Stimulated activated CD4-positive, alpha-beta T cell treated with anti-CD3 and anti-CD28 coated beads, Interleukin-12 subunit alpha, Interleukin-12 subunit beta, amount 100 ng/mL, for 4 hours (primary cell): ENCODE data around the gene LCN2.

Experiments
- DNase-seq: peaks from one replicate; pipeline ENCODE4 v3.0.0-alpha.2; 2020

Gene LCN2

DNA sequence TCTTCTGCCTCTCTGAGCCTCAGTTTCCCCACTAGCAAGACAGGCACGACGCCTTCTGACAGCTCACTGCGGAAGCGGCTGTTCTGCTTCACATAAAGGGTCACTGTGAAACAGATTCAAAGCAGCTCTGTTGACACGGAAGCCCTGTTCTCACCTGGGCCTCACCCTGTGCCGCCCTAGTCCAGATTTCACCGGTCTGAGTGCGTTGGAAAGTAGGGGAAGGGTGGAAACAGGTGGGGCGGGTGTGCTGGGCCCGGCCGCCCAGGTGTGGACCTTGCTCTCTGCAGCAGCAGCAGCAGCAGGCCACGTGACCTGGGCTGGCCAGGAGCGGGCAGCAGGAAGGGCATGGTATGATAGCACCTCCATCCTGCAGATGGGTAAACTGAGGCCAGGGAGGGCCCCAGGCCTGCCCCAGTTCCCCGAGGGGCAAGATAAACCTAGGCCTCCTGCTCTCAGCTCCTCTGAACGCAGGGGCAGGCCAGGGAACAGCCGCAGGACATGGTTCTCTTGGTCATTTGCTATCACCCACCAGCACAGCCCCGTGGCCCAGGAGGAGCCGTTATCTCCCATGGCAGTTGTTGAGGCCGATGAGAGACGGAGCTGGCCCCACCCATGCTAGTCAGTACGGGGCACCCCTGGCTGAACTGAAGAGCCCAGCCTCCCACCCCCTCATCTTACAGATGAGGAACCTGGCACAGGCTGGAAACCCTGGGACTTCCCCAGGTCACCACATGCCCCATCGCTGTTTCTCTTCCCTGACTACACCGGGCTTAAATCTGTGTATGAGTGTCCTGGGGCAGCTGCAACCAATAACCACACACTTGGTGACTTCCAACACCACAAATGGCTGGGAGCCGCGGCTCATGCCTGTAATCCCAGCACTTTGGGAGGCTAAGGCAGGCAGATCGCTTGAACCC is 33.8 kb upstream of the LCN2 start:
- no peak for DNase-seq

DNA sequence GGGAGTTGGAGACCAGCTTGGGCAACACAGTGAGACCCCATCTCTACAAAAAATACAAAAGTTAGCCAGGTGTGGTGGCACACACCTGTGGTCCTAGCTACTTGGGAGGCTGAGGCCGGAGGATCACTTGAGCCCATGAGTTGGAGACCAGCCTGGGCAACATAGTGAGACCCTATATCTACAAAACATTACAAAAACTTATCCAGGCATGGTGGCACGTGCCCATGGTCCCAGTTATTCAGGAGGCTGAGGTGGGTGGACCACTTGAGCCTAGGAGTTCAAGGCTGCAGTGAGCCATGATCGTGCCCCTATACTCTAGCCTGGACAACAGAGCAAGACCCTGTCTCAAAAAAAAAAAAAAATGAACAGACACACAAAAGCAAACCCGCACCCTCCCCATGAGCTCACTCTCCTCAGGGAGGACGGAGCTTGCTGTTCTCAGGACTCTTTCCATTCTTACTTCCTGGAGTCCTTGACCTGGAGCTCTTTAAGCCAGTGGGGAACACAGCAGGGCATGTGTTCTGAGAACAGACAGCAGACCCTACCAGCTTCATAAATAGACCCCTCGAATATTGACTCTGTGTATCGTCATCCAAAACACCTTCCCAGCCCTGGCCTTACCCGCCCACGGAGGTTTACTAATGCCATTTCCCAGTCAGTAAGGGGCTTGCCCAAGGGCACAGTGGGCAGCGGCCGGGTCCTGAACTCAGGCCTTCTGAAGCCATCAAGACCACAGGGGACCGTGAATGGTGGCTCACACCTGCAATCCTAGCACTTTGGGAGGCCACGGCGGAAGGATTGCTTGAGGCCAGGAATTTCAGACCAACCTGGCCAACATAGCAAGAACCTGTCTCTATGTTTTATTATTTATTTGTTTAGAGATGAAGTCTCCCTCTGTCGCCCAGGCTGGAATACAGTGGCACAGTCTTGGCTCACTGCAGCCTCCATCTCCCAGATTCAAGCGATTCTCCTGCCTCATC is 32.9 kb upstream of the LCN2 start:
- no peak for DNase-seq

DNA sequence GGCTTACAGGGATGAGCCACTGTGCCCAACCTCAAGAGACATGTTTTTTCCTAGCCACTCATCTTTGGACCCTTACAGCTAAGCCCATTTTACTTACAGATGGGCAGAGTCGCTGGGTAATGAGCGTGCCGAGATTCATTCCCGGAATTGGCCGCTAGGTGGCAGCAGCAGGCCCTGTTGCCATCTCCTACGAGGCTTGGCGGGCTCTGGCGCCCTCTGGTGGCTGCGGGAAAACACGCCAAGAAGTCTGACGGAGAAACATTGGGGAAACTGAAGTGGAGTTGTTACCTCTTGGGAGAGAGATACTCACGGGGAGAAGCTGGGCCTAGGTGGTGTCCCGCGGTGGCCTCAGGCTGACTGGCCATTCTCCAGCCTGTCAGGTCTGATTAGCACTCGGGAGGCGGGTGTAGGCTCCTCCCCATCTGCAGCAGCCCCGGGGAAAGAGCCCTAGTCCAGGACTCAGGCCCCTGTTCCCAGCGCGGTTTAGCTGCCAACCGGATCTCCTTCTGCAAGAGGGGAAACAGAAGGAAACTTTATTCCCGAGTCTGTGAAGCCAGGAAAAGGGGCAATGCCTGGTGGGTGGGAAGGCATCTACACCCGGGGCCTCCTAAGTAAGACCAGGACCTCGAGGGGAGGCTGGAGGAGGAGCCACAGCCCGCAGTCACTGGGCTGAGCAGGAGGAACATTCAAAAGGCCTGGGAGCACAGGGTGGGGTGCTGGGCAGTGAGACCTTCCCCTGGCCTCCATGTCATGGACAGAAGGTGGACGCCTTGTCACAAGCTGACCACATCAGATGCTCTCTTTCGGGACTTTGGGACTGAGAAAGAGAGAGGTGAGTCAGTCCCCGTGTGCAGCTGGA is 31.4 kb upstream of the LCN2 start:
- peak; percentile 99 for DNase-seq

DNA sequence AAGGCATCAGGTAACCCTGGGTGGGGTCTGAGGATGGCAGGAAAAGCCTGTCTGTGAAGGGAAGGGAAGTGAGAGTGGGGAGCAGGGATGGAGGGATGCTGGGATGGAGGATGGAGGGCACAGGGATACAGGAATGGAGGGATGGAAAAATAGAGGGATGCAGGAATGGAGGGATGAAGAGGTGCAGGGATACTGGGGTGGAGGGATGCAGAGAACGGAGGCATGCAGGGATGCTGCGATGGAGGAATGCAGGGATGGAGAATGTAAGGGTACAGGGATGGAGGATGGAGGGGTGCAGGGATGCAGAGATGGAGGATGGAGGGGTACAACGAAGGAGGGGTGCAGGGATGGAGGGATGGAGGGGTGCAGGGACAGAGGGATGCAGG is 30.8 kb upstream of the LCN2 start:
- DNase-seq, result no peak

DNA sequence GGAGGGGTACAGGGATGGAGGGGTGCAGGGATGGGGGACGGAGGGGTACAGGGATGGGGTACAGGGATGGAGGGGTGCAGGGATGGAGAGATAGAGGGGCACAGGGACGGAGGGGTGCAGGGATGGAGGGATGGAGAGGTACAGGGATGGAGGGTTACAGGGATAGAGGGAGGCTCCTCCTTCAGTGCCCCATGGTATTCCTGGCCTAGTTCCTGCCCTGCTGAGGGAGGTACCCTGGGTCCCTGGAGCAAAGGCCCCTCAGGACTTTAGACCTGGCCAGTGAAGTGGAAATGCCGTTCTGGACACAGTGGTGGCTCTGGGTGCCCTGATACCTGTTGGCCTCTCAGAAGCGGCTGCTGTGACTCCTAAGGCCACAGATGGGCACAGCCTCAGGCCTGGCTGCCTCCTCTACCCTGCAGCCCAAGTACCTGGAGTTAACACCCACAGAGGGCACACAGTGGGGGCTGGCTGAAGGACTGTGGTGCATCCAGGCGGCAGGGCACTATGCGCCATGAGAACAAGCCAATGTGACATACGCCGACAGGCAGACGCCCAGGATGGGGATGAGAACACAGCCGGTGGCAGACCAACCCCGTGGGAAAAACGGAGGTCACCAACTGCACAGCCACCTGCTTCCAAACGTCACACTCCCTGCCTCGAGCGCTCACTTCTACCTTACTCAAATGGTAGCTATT is 30.1 kb upstream of the LCN2 start:
- DNase-seq, result no peak

DNA sequence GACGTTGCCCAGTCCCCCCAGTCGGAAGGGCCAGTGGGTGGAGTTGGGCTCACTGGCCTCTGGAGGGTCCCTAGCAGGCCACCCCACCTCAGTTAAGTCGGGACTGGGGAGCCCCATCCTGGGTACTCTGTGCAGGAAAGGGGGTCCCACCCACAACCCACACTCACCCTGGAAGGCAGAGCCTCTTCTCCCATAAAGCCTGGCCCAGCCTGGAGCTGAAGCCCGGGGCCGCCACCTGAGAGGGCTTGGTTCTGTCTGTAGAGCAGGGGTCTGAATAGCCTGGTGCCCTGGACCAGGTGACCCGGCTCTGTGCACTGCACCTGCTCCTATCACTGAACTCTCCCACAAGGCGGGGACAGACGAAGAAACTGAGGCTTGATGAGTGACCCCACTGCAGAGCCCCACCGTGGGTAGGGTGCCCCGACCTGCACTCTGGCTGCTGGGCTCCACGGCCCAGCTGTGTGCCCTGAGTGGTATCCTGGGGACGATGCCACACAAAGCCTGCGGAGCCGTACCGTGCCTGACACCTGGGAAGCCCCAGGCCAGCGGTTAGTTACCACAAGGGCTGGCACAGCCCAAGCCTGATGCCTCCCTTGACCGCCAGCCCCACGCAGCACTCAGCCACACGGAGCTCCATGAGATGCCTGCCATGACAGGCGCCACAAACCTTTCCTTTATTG is 29.1 kb upstream of the LCN2 start:
- DNase-seq, result no peak

DNA sequence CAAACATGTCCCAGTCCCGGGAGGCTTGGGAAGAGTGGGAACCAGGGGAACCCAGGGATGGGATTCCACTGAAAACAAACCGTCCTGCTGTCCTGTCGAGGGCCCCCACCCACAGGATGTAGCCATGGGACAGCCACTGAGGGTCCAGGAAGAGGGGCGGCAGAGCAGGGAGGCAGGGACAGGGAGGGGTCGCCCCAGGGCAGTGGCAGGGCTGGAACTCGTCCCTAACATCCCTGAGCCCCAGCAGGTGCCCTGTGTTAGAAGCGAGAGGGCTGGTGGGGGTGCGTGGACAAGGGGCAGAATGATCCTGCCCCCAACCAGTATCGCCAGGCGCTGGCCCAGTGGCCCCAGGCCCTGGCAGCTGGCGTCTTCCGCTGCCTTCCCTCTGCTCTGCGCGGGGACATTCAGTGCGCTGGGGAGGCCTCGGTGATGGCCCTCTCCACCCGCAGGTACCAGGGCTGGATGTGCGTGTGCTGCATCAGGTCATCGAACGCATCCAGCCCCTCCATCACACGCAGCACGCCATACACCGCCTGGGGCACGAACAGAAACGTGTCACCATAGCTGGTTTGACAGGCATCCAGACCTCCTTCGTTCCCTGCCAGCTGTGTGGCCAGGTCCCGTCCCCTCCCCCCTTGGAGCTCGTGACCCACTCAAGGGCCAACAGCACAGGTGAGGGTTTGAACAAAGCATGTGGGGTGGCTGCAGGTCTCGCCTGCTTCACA is 28.4 kb upstream of the LCN2 start:
- DNase-seq, result no peak

DNA sequence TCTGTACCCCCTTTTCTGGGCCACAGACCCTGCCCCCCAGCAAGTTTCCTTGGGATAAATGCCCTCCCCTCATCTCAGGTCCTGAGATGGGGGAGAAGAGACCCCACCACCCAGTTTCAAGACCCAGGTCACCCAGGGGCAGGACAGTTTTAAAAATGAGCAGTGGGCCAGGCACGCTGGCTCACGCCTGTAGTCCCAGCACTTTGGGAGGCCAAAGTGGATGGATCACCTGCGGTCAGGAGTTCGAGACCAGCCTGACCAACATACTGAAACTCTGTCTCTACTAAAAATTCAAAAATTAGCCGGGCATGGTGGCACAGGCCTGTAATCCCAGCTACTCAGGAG is 27.8 kb upstream of the LCN2 start:
- DNase-seq, result no peak

DNA sequence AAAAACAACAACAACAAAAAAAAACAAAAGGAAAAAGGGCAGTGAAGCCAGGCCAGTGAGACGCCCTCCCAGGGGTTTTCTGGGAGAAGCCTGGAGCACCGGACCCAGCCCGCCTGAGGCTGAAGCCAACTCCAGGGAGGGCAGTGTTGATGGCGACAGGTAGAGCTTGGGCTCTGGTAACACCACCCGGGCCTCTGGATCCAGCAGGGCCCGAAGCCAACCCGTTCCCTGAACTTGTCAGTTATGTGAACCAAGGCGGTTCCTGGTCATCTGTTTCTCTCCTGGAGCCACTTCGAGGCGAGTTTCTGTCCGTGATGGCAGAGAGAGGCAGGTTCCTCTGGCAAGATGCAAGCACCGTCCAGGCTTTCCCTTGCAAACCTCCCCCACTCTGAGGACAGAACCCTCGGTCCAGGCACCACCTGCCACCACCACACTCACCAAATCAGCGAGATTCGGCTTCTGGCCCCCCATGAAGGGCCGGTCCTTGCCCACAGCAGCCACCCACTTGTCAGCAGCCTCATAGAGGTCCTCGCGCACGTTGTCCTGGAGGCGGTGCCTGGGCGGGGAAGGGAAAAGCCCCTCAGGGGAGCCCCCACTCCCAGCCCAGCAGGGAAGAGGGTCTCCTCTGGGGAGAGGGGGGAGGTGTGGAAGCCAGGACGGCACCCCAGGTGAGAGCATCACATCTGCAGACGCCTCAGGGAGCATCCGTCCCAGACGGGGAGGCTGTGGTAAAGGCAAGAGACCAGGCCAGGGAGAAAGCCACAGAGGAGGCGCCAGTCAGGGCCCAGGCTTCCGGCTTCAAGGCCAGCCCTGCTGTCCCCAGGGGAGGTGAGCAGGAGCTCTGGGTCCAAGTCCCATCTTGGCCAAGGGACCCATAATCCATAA is 27.1 kb upstream of the LCN2 start:
- no peak for DNase-seq

DNA sequence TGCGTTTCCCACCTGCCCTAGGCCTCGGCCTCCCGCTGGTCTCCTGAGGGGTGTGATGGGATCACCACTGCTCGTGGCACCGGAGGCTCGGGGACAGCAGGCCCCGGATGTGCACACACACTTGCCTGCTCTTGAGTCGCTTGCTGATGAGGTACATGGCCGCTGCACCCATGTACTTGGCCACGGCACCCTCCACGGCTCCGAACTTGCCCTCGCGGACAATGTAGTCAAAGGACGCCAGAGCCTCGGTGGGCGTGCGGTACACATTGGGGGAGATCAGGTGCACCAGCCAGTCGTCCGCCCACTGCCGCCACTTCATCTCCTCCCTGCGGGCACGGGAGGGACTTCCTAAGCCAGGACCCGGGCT is 26.5 kb upstream of the LCN2 start:
- DNase-seq, result no peak

DNA sequence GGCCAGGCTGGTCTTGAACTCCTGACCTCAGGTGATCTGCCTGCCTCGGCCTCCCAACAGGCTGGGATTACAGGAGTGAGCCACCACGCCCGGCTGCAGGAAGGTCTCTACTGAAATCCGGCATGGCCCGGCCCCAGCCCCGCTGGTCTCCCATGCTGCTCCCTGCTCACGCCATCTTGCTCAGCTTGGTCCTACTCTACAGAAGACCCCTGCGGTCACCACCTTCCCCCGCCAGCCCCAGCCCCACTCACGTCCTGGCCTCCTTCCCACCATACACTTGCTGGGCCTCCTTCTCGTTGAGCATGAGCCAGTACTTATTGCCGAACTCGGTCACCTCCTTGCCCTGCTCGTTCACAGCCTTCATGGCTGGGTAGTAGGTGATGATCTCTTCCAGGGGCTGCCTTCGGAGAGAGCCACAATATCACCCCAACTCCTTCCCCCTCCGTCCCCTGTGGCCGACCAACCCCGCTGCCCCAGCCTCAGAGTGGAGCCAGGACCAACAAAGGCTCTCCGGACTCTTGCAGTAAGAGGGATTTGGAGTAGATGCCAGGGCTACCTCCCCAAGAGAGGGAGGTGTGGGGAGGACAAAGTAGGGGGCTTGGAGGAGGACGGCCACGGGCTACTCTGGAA is 25.7 kb upstream of the LCN2 start:
- no peak for DNase-seq

DNA sequence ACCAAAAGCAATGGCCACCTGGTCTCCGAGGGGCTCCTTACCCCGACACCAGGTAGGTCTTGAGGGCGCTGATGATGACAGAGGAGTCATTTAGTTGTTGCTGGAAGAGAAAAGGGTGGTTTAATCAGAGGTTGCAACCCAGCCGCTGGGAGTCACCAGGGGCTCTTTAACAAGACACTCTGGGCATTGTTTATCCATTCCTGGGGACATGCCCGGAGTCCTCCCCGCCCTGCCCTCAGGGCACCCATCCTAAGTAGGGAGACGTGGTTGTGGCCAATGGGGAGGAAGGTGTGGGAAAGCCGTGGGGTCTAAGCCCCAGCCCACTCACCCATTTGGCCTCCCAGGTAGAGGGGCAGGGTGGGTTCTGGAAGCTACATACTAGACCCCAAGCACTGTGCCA is 24.8 kb upstream of the LCN2 start:
- no peak for DNase-seq

DNA sequence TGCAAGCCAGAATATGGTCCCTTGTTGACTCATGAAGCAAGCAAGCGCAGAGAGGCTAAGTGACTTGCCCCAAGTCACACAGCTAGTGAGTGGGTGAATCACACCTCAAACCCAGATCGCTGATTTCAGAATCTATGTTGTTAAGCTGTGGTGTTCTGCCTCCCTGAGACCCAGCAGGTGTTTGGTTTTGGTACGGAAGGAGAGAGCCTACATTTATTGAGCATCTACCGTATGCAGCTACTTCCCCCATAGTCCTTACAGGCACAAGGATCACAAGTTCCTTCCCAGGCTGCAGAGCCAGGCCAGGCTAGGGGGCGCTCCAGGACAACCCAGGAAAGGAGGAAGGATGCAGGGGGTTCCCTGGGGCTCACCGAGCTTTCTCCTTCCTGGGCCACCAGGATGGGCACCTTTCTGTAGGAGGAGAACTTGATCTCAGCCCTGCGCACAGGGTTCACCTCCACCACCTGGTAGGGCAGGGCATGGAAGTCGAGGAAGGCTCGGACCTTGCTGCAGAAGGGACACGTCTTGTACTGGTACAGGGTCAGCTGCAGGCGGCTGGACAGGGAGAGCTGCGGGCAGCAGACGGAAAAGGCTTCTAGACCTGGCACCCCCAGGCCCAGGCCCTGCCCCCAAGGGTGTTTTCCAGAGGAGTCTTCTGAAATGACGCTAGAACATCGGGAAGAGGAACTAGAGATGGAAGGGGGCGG is 24.2 kb upstream of the LCN2 start:
- DNase-seq, result peak; percentile 29

DNA sequence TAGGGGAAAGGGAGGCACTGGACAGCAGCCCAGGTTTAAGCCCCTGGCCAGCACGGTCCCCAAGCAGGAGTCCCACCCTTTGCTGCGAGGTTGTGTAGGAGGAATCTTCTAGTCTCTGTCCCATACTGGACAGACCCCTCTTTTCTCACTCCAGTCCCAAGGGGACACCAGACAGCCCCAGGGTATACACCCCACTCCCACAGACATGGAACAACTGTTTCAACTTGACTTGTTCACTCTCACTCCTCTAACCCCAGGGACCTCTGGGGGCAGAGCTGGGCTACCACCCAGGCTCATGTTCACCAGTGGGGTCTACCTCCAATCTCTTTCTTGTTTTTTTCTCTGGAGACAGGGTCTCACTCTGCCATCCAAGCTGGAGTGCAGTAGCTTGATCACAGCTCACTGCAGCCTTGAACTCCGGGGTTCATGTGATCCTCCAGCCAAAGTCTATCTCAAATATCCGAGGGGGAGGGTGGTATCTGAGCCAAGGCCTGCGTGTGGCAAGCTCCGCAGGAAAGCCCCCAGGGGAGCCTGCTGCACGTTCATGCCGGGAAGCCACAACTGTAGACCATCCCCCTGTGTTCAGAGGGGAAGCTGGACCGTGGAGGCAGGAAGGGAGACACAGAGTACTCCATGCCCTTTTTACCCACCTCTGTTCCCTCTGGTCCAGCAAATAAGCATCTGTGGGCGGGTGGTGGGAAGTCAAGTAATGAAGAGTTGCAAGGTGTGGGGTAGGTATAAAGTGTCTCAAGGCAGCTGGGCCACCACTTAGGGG is 23.5 kb upstream of the LCN2 start:
- no peak for DNase-seq

DNA sequence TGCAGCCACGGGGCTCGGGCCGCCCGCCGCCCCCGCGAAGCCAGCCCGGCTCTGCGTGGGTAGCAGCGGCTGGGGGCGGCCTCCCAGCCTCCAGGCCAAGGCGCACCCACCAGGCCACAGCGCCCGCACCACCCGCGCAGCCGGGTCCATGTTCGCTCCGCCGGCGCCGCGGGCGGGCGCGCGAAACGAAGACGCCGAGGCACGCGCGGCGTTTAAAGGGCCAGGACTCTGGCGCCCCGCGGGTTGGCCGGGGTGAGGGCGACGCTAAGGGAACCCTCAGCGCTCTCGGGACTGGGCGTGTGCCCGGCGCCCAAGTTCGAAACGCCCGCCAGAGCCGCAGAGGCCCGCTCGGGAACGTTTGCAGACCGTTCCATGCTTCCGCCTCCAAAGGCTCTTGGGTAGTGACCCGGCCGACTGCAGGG is 21.7 kb upstream of the LCN2 start, which contains the start of gene PTGES2:
Gene PTGES2, minus strand, starts transcription at position 162 of the 422 bp plus-strand sequence. Its CDS starts 12 bp downstream, at position 150.
- peak; percentile 76 for DNase-seq

DNA sequence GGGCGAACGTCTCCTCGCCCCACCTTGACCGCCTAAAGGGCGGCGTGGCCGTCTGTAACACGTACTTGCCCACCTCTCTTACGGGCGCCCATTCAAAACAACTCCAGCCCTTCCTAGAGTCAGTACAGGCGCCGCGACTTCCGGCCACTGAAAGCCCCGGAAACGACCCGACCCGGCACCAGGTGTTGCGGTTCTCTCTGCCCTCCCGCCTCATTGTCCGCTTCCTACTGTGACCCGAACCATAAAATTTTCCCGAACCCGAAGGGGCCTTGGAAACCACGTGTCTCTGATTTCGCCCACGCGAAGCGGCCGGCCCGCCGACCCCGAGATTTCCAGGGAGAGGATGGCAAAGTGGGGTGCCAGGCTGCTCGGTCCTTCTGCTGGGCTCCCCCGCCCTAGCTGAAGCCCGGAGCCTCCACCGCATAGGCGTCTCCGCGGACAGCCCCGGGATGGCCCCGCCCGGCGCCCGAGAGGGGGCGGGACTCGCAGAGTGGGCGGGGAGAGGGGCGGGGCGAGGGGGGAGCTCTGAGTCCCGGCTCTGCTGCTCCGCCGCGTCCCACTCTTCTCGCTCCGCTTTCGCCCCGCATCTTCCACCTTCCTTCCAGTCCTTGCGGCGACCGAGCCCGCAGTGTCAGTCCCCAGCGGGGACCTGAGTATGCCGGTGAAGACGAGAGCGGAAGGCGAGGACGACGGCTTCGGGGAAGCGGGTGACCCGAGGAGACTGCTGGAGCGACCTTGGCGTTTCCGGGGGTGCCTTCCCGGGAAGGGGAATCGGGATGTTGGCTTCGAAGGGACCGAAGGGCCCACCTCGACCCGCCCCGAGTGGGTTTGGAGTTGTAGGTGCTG is 21.0 kb upstream of the LCN2 start:
- peak; percentile 82 for DNase-seq
